Esophagus (tissue), 2 donors: ENCODE measurements around the gene B9D1. TPM values are rescaled to one million over a fixed set of nuclear protein-coding genes. Genes with fewer than 3 reads are reported as not detected.

ENCODE experiments used
- H3K27ac ChIP-seq, 2 donors: one replicate each; pipeline ENCODE4 v1.5.1; 2013; ENCODE audit warnings: low read depth in 2 of 2, mild to moderate bottlenecking in 2 of 2, inconsistent platforms in 1 of 2, low read length in 1 of 2, moderate library complexity in 1 of 2
- H3K27me3 ChIP-seq, 2 donors: one replicate each; pipeline ENCODE4 v1.6.1; 2013; ENCODE audit warnings: low read length in 2 of 2, control low read depth in 1 of 2, mild to moderate bottlenecking in 1 of 2; ENCODE audit not compliant: insufficient read depth in 2 of 2, control insufficient read depth in 1 of 2
- H3K36me3 ChIP-seq, 2 donors: one replicate each; pipeline ENCODE4 v1.6.1; 2013; ENCODE audit warnings: low read length in 1 of 2; ENCODE audit not compliant: control insufficient read depth in 2 of 2, insufficient read depth in 2 of 2
- H3K4me1 ChIP-seq, 2 donors: one replicate each; pipeline ENCODE4 v1.6.1; 2013; ENCODE audit warnings: low read length in 1 of 2; ENCODE audit not compliant: control insufficient read depth in 2 of 2, insufficient read depth in 2 of 2
- H3K4me3 ChIP-seq, 2 donors: one replicate each; pipeline ENCODE4 v1.5.1; 2013; ENCODE audit warnings: low read length in 2 of 2, mild to moderate bottlenecking in 2 of 2, low read depth in 1 of 2, moderate library complexity in 1 of 2
- H3K9me3 ChIP-seq, 2 donors: one replicate each; pipeline ENCODE4 v1.6.1; 2013; ENCODE audit warnings: mild to moderate bottlenecking in 2 of 2, low read depth in 1 of 2, low read length in 1 of 2, moderate library complexity in 1 of 2; ENCODE audit not compliant: control insufficient read depth in 2 of 2, insufficient read depth in 1 of 2
- WGBS, 2 donors: extraction: QIAGEN DNeasy Blood & Tissue Kit; methylation state at CpG; one replicate each; pipeline ENCODE4 v1.1.7; 2013; 5-methylcytosine and 5-hydroxymethylcytosine counted together
- polyA plus RNA-seq, 2 donors: library from polyadenylated mRNA; stranded (reverse); fragments of 200-250 nt; gene quantifications; one replicate each; pipeline ENCODE4 v1.2.3, GENCODE V29; 2013
- donor health status: healthy with polysubstance abuse.
- donor health status: Bipolar disorder and iron deficiency.

The B9D1 gene
- polyA plus RNA-seq, 2 donors = 8.2 to 11.5 TPM

- no peaks in the 10 kb centered on the region for H3K9me3 ChIP-seq
- H3K36me3 ChIP-seq = peaks cover 8 to 33% of the 10 kb centered on the region in 2 donors
- no peak overlapping the region for H3K4me3 ChIP-seq
- H3K27me3 ChIP-seq = no peaks in the 10 kb centered on the region
- H3K4me1 ChIP-seq = peaks cover 2 to 4% of the 10 kb centered on the region in 2 donors
- WGBS, 2 donors = 76 to 82% methylated on average over 4 of the region's 4 CpGs
- no peak overlapping the region for H3K27ac ChIP-seq
Observed at GRCh38 chr17:19310151-19310550, 52.4 kb downstream of the B9D1 start.

- Histone ChIP-seq H3K36me3 (peaks cover 10 to 35% of the 10 kb centered on the region in 2 donors), H3K9me3 (no peaks in the 10 kb centered on the region), H3K4me1 (peaks cover 2 to 5% of the 10 kb centered on the region in 2 donors), H3K27ac (no peak overlapping the region), H3K27me3 (no peaks in the 10 kb centered on the region), H3K4me3 (no peak overlapping the region)
- WGBS, 2 donors = 73 to 84% methylated on average over 5 of the region's 5 CpGs
Observed at GRCh38 chr17:19309701-19310100, 52.8 kb downstream of the B9D1 start.

- H3K27ac ChIP-seq = no peak overlapping the region
- H3K4me1 ChIP-seq = peaks cover 2 to 6% of the 10 kb centered on the region in 2 donors
- no peak overlapping the region for H3K4me3 ChIP-seq
- H3K36me3 ChIP-seq = peaks cover 10 to 38% of the 10 kb centered on the region in 2 donors
- no peaks in the 10 kb centered on the region for H3K27me3 ChIP-seq
- H3K9me3 ChIP-seq = no peaks in the 10 kb centered on the region
- WGBS, 2 donors = 81 to 92% methylated on average over 8 of the region's 8 CpGs
Observed at GRCh38 chr17:19308398-19308797, 54.1 kb downstream of the B9D1 start.

- Histone ChIP-seq H3K36me3 (peaks cover 3 to 38% of the 10 kb centered on the region in 2 donors), H3K27me3 (no peaks in the 10 kb centered on the region)
Observed at GRCh38 chr17:19307521-19307920, 55.0 kb downstream of the B9D1 start.

GRCh38 chr17:19306160-19307111 is 56.1 kb downstream of the B9D1 start:
- 58 to 59% methylated on average over 10 of the region's 10 CpGs for WGBS, 2 donors
- H3K27ac ChIP-seq = no peak overlapping the region
- H3K4me1 ChIP-seq = peaks cover 2 to 10% of the 10 kb centered on the region in 2 donors
- peaks cover 3 to 29% of the 10 kb centered on the region in 2 donors for H3K36me3 ChIP-seq
- H3K9me3 ChIP-seq = no peaks in the 10 kb centered on the region
- H3K4me3 ChIP-seq = no peak overlapping the region
- H3K27me3 ChIP-seq = no peaks in the 10 kb centered on the region

More at GRCh38 chr17:19307521-19307920, 55.0 kb downstream of the B9D1 start:
- no peaks in the 10 kb centered on the region for H3K9me3 ChIP-seq
- H3K4me1 ChIP-seq = peaks cover 2 to 6% of the 10 kb centered on the region in 2 donors
- WGBS, 2 donors = 94 to 97% methylated on average over 10 of the region's 10 CpGs
- no peak overlapping the region for H3K27ac ChIP-seq
- H3K4me3 ChIP-seq = no peak overlapping the region

GRCh38 chr17:19305761-19306159 is 56.8 kb downstream of the B9D1 start:
- no peak overlapping the region for H3K27ac ChIP-seq
- H3K36me3 ChIP-seq = peaks cover 3 to 29% of the 10 kb centered on the region in 2 donors
- H3K4me1 ChIP-seq = peaks cover 2 to 12% of the 10 kb centered on the region in 2 donors
- H3K27me3 ChIP-seq = no peaks in the 10 kb centered on the region
- no peak overlapping the region for H3K4me3 ChIP-seq
- no peaks in the 10 kb centered on the region for H3K9me3 ChIP-seq
- WGBS, 2 donors = 91 to 93% methylated on average over 5 of the region's 5 CpGs

GRCh38 chr17:19305256-19305655 is 57.3 kb downstream of the B9D1 start:
- no peaks in the 10 kb centered on the region for H3K27me3 ChIP-seq
- no peak overlapping the region for H3K4me3 ChIP-seq
- H3K36me3 ChIP-seq = peaks cover 3 to 30% of the 10 kb centered on the region in 2 donors
- WGBS, 2 donors = 85 to 88% methylated on average over 5 of the region's 5 CpGs
- no peaks in the 10 kb centered on the region for H3K9me3 ChIP-seq
- peaks cover 2 to 14% of the 10 kb centered on the region in 2 donors for H3K4me1 ChIP-seq
- no peak overlapping the region for H3K27ac ChIP-seq

GRCh38 chr17:19304751-19305150 is 57.8 kb downstream of the B9D1 start:
- no peak overlapping the region for H3K4me3 ChIP-seq
- 94 to 96% methylated on average over 5 of the region's 5 CpGs for WGBS, 2 donors
- H3K9me3 ChIP-seq = no peaks in the 10 kb centered on the region
- peaks cover 2 to 17% of the 10 kb centered on the region in 2 donors for H3K4me1 ChIP-seq
- H3K27ac ChIP-seq = peak overlapping the region in 1 of 2 donors; percentile 66
- H3K36me3 ChIP-seq = peaks cover 3 to 27% of the 10 kb centered on the region in 2 donors
- H3K27me3 ChIP-seq = no peaks in the 10 kb centered on the region

- WGBS, 2 donors = 66 to 71% methylated on average over 7 of the region's 7 CpGs
- Histone ChIP-seq H3K27ac (peak overlapping the region; percentile 60 to 66), H3K9me3 (no peaks in the 10 kb centered on the region), H3K36me3 (peaks cover 3 to 27% of the 10 kb centered on the region in 2 donors), H3K4me1 (peaks cover 4 to 17% of the 10 kb centered on the region in 2 donors), H3K4me3 (no peak overlapping the region), H3K27me3 (no peaks in the 10 kb centered on the region)
Observed at GRCh38 chr17:19304209-19304608, 58.3 kb downstream of the B9D1 start.
